Choroid plexus epithelial cell (primary cell): Measurements from ENCODE around the gene PEAK3.

Experiments
- DNase-seq: peaks from one replicate; pipeline ENCODE4 v3.0.0-alpha.2; 2010; ENCODE audit warnings: low read depth
- H3K4me3 ChIP-seq: 2 replicates; pipeline ENCODE4 v1.5.1; 2011; ENCODE audit warnings: low read depth, mild to moderate bottlenecking, control low read depth, low read length, moderate library complexity
- TF ChIP-seq, protein P1 (sequence below): conservative IDR thresholded peaks from 2 replicates; pipeline ENCODE4 v1.5.1; 2011; ENCODE audit warnings: low read depth, mild to moderate bottlenecking, control low read depth, inconsistent platforms, low read length, moderate library complexity

Gene PEAK3

DNA sequence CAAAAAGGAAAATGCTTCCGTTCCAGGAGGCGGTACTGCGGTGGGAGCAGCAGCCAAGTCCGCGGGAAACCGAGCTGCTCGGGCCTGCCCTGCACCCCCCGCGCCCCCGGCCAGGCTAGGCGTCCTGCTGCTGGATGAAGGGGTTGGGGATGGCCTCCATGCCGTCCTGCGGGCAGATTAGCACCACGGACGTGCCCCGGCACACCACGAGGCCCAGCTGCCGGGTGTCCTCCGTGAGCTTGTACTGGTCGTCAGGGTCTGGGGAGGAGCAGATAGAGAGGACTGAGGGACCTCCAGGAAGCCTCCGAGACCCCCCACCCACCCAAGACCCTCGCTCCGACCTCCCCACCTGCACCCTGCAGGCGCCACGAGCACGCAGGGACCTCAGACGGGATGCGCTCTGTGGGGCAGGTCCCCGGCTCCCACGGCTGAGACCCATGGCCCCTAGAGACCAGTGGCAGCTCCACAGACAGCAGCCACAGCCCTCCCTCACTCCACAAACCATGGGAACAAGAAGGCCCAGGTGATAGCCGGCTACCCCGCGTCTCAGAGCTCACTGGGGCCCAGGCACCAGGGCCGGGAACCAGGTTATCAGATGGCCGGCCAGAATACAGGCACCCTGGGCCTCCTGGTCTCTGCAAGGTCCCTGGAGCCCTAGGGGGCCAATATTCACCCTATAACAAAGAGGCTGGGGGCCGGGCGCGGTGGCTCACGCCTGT, 39.7 kb upstream of the PEAK3 start:
- TF ChIP-seq, protein P1, sequence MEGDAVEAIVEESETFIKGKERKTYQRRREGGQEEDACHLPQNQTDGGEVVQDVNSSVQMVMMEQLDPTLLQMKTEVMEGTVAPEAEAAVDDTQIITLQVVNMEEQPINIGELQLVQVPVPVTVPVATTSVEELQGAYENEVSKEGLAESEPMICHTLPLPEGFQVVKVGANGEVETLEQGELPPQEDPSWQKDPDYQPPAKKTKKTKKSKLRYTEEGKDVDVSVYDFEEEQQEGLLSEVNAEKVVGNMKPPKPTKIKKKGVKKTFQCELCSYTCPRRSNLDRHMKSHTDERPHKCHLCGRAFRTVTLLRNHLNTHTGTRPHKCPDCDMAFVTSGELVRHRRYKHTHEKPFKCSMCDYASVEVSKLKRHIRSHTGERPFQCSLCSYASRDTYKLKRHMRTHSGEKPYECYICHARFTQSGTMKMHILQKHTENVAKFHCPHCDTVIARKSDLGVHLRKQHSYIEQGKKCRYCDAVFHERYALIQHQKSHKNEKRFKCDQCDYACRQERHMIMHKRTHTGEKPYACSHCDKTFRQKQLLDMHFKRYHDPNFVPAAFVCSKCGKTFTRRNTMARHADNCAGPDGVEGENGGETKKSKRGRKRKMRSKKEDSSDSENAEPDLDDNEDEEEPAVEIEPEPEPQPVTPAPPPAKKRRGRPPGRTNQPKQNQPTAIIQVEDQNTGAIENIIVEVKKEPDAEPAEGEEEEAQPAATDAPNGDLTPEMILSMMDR, result no peak
- no peak overlapping the region for H3K4me3 ChIP-seq
- DNase-seq, result no peak

DNA sequence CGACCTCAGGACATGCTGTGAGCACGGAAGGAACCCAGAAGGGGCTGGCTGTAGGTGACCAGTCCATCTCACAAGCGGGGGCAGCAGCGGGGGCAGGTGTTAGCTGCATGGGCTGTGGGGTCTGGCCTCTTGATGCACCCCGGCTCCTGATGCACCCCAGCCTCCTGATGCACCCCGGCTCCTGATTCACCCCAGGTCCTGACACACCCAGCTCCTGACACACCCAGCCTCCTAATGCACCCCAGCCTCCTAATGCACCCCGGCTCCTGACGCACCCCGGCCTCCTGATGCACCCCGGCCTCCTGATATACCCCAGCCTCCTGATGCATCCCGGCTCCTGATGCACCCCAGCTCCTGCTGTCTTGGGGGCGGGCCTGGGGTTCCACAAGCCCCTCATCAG, 39.0 kb upstream of the PEAK3 start:
- no peak overlapping the region for H3K4me3 ChIP-seq
- DNase-seq, result no peak
- TF ChIP-seq, protein P1, result no peak

DNA sequence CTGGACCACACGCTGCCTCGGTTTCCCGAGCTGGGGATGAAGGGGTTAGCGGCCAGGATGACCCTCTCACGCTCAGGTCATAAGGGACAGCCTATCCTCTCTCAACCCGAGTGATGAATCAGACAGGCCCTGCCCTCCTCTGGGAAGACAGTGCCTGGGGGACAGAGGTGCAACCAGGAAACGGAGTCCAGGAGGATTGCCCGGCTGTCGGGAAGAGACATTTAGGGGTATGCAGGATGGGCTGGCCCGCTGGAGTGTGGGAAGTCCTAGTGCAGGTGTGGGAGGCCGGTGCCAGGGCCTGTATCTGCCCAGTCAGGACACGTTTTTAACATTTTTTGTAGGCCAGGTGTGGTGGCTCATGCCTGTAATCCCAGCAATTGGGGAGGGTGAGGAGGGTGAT, 38.1 kb upstream of the PEAK3 start:
- no peak overlapping the region for H3K4me3 ChIP-seq
- DNase-seq, result no peak
- TF ChIP-seq, protein P1, result no peak

DNA sequence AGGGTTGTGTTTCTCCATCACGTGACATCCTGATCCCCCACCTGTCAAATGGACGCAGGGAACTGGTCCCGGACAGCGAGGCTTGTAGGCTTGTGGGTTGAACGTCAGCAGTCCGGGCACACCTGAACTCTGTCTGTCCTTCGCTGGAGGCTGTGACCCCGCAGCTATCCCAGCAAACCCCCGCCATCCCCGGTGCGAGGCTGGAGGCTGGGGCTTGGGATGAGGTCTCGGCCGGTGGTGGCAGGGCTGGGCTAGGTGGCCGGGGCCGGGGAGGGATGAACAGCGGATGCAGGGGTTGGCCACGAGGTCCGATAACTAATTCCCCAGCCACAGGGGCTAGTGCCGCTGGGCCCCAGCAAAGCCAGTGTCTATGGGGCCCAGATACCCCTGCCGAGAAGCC, 37.6 kb upstream of the PEAK3 start:
- DNase-seq, result no peak
- H3K4me3 ChIP-seq, result no peak overlapping the region
- TF ChIP-seq, protein P1, result no peak

DNA sequence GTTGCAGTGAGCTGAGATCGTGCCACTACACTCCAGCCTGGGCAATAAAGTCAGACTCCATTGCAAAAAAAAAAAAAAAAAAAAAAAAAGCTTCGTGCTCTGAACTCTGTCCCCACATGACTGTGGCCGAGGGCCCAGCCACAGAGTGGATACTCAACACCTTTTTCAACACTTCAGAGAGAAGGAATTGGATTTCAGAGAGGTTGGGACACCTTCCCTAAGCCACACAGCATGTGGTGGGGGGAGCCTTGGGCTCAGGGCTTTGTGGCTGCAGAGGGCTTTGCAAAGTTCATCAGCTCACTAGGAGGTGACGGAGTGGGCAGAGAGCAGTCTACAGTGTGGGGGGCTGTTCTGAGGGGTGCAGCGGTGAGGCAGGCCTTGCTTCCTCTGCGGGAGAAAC, 36.9 kb upstream of the PEAK3 start:
- no peak for DNase-seq
- TF ChIP-seq, protein P1, result no peak
- H3K4me3 ChIP-seq, result no peak overlapping the region

DNA sequence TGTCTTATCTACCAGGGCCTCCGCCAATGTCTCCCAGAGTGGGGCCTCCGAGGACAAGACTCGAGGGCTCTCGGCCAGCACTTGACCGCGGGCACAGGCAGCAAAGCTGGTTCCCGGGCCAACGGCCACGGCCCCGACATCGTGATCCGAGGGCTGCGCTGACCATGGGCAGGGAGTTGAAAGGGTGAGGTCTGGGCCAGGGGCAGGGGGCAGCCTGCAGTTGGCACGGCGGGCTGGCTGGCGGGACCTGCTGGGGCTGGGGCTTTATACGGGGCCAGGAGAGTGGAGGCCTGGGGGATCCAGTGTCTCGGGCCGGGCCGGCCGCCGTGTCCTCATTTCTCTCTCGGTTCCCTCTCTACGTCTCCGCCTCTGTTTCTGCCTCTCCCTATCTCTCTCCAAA, 35.8 kb upstream of the PEAK3 start:
- no peak overlapping the region for H3K4me3 ChIP-seq
- no peak for DNase-seq
- TF ChIP-seq, protein P1, result no peak

DNA sequence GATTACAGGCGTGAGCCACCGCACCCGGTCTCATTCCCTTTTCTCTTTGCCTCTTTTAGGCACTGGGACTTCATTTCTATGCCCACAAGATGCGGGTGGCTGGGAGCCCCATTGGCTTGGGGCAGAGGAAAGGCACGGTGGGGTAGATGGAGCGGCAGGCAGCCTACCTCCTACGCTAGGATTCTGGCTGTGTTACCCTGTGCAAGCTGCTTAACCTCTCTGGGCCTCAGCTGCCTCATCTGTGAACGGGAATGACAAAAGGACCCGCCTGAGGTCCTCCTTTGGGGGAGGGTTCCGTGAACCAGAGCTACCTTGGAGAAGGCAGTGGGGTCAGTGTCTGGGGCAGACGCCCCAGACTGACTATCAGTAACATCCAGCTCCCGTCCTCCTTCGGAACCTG, 35.3 kb upstream of the PEAK3 start:
- DNase-seq, result no peak
- TF ChIP-seq, protein P1, result no peak
- no peak overlapping the region for H3K4me3 ChIP-seq
